GM13976 (cell line): ENCODE measurements around the gene SLC9A1.

Source experiments
- DNase-seq: peaks from one replicate; pipeline ENCODE4 v3.0.0; 2012; ENCODE audit warnings: low spot score
- in situ Hi-C: fragments of 300-500 bp; cut with MboI; formaldehyde crosslinking; loops from one replicate; pipeline ENCODE4 v1.12.0; 2022; ENCODE audit warnings: low sequenced_read_pairs, mixed read lengths, inconsistent platforms; ENCODE audit not compliant: unreplicated experiment
- TF ChIP-seq, protein P1 (sequence below): IDR thresholded peaks from 2 replicates; pipeline ENCODE4 v1.5.1; 2012; ENCODE audit warnings: borderline replicate concordance, mild to moderate bottlenecking; ENCODE audit not compliant: insufficient read depth; ENCODE audit errors: extremely low read depth, missing control alignments, control extremely low read depth

The SLC9A1 gene

DNA sequence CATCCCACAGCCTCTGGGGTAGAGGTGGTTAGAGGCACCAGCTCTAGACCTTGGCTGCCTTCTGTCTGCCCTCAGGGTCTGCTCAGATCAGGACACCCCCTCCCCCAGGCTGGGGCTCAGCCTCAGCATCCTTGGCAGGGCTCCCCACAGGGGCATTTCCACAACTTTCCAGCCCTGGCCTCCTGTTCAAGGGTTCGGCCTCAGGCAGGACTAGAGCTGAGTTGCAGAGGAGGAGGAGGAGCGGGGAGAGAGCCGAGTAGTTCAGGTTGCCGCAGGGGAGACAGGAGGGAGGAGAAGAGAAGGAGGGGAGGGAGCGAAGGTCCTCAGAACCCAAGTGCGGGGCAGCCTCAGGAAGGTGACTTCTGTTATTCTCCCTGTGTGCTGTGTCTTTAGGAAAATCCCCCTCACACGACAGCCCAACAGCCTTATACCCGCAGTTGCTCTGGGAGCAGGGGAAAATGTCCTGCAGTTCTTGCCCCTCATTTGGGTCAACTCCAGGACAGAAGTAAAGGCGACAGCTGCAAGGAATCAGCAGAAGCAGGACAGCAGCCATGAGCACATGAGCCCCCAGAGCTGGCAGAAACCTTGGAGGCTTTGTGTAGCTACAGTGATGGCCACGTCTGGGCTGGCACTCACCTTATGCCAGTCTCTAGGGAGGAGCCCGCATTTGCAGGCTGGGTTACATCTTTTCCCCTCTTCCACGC is 95.8 kb downstream of the SLC9A1 start:
- in situ Hi-C loops, result no loop called here
- no peak for DNase-seq
- TF ChIP-seq, protein P1, sequence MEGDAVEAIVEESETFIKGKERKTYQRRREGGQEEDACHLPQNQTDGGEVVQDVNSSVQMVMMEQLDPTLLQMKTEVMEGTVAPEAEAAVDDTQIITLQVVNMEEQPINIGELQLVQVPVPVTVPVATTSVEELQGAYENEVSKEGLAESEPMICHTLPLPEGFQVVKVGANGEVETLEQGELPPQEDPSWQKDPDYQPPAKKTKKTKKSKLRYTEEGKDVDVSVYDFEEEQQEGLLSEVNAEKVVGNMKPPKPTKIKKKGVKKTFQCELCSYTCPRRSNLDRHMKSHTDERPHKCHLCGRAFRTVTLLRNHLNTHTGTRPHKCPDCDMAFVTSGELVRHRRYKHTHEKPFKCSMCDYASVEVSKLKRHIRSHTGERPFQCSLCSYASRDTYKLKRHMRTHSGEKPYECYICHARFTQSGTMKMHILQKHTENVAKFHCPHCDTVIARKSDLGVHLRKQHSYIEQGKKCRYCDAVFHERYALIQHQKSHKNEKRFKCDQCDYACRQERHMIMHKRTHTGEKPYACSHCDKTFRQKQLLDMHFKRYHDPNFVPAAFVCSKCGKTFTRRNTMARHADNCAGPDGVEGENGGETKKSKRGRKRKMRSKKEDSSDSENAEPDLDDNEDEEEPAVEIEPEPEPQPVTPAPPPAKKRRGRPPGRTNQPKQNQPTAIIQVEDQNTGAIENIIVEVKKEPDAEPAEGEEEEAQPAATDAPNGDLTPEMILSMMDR, result no peak

DNA sequence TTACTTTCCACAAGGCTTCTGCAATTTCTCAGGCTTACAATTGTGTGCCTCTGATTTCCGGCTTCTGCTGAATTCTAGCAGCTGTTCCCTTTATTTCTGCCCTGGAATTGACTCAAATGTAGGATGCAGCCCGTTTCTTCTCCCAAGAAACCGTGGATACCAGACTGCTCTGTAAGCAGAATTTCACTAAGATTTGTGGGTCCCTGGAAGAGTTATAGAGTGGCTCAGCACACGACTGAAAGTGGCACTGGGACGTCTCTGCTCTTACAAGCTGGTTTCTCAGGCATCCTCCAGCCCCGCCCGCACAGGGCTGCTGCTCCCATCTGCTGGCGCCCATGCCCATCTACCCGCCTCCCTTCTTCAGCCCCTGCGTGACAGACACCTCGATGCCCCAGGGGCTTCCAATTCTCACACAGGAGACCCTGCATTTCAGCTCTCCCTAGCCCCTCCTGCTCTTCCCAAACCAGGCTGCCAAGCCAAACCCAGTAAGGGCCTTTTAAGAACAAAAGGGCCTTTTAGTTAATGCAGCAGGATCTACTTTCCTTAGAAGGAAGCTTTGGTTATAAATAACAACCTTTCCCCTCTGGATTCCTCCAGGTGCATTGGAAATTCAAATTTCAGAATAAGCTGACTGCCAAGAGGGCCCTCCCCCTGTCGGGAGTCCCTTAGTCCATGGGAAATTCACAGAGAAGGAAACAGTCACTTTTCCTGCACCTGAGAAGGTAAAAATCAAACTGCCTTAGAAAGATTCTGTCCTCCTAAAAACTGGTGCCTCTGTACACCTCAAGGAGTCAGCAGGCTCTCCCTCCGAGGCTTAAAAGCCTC is 96.9 kb downstream of the SLC9A1 start:
- in situ Hi-C loops, result no loop called here
- DNase-seq, result no peak
- TF ChIP-seq, protein P1, result no peak

DNA sequence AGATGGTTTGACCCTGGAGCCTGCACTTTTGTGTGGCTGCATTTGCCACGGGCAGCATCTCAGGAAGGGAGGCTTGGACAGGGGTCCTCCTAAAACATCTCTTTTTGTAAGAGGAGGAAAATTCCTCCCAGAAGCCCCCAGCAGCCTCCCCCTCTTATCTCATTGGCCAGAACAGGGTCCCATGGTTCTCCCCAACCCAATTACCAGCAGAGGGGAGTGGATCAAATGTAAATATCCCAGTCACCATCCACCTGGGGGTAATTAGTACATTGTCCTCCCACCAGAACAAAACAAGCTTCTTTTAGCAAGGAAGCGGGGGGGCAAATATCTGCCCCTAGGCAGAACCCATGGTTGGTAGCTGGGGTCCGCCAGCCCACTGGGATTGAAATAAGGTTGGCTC is 97.5 kb downstream of the SLC9A1 start:
- no peak for DNase-seq
- TF ChIP-seq, protein P1, result no peak
- in situ Hi-C loops, result no loop called here

DNA sequence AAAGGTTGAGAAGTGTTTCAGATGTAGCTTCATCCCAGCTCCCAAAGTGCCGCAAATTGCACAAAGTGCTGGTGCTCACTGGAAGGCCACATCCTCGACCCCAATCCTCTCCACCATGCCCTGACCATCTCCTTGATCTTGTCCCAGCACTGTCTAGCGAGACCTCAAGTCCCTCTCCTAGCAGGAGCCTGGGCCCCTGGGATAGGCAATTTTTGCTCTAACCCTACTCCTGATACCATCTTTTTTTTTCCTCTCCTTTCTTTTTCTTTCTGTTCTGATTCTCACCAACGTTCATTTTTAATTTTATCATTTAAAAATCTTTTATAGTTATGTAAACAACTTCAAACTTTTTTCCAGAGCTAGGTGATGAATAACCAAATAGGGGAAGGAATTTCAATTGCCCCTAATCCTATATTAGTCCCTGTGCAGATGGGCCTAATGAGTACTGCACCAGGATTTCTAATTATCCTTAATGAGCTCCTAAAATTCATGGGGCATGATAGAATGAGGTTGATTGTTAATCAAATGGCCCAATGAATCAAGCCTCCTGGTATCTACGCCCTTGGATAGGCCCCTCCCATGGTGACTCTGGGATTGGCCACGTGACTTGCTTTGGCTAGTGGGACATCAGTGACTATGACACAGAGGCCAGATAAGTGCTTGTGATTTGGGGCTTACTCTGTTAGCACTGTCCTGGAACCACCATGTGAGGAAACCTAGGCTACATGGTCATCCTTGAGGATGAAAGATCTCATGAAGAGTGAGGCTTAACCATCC is 100.8 kb downstream of the SLC9A1 start:
- in situ Hi-C loops, result no loop called here
- no peak for DNase-seq
- TF ChIP-seq, protein P1, result no peak

DNA sequence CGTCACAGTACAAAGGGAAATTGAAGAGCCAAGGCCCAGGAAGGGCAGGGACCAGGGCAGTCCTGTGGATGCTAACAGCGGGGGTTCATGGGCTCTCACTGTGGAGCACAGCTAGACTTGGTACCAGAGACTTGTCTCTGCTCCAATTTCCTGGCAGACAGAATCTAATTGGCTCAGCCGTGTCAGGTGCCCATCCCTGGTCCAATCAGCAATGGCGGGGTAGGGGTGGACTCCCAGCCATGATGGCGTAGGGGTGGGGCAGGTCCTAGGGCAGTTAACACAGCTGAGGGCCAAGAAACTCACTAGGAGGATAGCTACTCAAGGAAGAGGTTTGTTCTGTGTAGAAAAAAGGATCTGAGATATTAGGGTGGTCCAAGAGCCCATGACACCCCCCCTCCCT is 102.4 kb downstream of the SLC9A1 start:
- in situ Hi-C loops, result no loop called here
- DNase-seq, result no peak
- TF ChIP-seq, protein P1, result no peak

DNA sequence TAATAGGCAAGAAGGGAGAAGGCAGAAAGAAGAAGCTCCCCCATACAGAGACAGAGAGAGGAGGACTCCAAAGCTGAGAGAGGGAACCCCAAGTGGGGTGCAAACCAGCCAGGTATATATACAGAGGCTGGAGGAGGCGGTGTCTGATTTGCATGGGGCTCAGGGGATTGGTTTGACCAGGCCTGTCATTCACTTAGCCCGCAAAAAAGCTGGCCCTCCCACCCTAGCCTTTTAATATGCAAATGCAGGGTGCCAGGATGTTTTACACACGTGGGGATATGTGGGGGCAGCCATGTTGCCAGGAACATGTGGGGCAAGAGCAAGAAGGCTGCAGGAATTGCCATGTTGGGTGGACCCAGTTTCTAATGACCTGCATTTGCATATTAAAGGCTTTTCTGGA is 105.3 kb downstream of the SLC9A1 start:
- TF ChIP-seq, protein P1, result no peak
- in situ Hi-C loops, result loop anchor here (5.0 kb wide), 1 partner anchor 48 kb away; no protein-coding TSS in a partner anchor
- no peak for DNase-seq
